CD4-positive, alpha-beta T cell treated with Interferon alpha-2 for 1 hour (primary cell): ENCODE results near the gene THRA.

Experiments
- DNase-seq, 2 donors: peaks; one replicate each; pipeline ENCODE4 v3.0.0-alpha.2; 2020 to 2022

THRA gene

GRCh38 chr17:40067710-40068109 lies 4.9 kb downstream of the THRA start:
- no peak for DNase-seq

- DNase-seq, result no peak
These were observed 5.4 kb downstream of the THRA start for GRCh38 chr17:40068129-40068581.

- no peak for DNase-seq
These were observed 5.8 kb downstream of the THRA start for GRCh38 chr17:40068584-40068916.

- DNase-seq, result peak; percentile 78 to 81
These were observed 6.4 kb downstream of the THRA start for GRCh38 chr17:40068917-40069750.

GRCh38 chr17:40069751-40070708 lies 7.3 kb downstream of the THRA start:
- DNase-seq, result peak; percentile 30 to 66

GRCh38 chr17:40070709-40071312 lies 8.0 kb downstream of the THRA start:
- DNase-seq, result no peak

GRCh38 chr17:40071313-40072039 lies 8.7 kb downstream of the THRA start:
- DNase-seq, result no peak

GRCh38 chr17:40072040-40072734 lies 9.4 kb downstream of the THRA start:
- no peak for DNase-seq

- no peak for DNase-seq
These were observed 10.1 kb downstream of the THRA start for GRCh38 chr17:40072735-40073346.

- DNase-seq, result no peak
These were observed 10.8 kb downstream of the THRA start for GRCh38 chr17:40073454-40074174.

GRCh38 chr17:40074175-40074512 lies 11.4 kb downstream of the THRA start:
- no peak for DNase-seq

- DNase-seq, result no peak
These were observed 12.1 kb downstream of the THRA start for GRCh38 chr17:40074871-40075200.

GRCh38 chr17:40075201-40075941 lies 12.6 kb downstream of the THRA start:
- peak; percentile 59 to 80 for DNase-seq

GRCh38 chr17:40075942-40076498 lies 13.3 kb downstream of the THRA start:
- DNase-seq, result no peak

GRCh38 chr17:40076591-40076990 lies 13.8 kb downstream of the THRA start:
- DNase-seq, result no peak

GRCh38 chr17:40079545-40079944 lies 16.8 kb downstream of the THRA start:
- DNase-seq, result no peak

- no peak for DNase-seq
These were observed 21.7 kb downstream of the THRA start for GRCh38 chr17:40084477-40084876.

GRCh38 chr17:40086150-40087044 lies 23.6 kb downstream of the THRA start:
- DNase-seq, result peak; percentile 52 to 69
